Measurements from ENCODE around the gene AURKB.
A peak's percentile ranks its signal among the peaks of the same experiment; 100 is the strongest.
"Not testable (repeated sequence)": the region's sequence is repeated elsewhere in the genome, so short reads cannot be mapped to it uniquely, and the experiment has no call there.

The AURKB gene

DNA sequence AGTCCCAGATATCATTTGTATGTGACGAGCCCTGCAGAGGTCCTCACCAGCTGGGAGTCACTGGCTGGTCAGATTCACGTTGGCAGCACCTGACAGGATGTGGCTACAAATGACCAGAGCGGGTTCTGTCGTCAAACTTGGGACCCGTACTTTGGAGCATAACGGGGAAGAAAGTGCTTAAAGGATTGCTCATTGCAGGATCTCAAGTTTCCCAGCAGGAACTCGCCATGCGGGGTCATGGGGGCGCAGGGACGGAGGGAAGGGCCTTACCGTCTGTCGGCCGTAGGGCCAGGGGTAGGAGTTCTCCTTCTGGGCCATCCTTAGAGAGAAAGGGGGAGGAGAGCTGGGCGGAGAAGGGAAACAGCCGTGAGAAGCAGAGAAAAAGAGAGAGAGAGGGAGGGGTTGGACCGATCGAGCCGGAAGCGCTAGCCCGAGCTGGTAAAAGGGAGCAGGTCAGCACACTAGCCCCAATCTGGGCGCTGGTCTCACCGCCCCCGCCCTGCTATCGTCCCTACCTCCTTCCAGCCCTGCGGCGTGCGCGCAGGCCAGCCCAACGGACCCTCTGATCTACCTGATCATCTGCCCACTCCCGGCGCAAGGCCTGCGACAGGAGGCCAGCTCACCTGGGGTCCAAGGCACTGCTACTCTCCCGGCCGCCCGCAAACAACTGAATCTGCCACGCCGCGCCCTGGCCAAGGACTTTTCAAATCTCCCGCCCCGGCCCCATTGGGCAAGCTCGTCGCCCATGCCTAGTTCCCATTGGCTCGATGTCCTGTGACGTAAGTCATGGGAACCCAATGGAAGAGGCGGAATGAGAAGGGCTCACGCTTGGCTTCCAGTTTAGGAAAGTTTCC is at the start of gene AURKB:
TSS of gene AURKB (minus strand) at position 669 of the 854 bp plus-strand sequence. CDS start at position 318, 351 bp downstream.
- peak; percentile 93 for DNase-seq (ENCODE audit: low spot score)

DNA sequence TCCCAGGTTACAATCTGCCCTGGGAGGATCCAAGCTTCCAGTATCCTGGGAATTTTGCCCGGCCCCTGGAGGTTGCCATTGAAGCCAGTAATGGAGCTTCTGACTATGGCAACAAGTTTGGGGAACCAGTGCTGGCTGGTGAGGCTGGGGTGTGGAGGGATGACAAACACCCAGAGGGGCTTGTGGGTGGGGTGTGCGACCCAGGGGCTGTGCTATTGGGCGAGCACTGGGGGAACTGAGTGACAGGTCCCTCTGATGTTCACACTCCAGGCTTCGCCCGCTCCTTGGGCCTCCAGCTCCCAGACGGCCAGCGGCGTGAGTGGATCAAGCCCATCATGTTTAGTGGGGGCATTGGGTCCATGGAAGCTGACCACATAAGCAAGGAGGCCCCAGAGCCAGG is 47.4 kb upstream of the AURKB start:
- no peak for DNase-seq (ENCODE audit: low spot score)

DNA sequence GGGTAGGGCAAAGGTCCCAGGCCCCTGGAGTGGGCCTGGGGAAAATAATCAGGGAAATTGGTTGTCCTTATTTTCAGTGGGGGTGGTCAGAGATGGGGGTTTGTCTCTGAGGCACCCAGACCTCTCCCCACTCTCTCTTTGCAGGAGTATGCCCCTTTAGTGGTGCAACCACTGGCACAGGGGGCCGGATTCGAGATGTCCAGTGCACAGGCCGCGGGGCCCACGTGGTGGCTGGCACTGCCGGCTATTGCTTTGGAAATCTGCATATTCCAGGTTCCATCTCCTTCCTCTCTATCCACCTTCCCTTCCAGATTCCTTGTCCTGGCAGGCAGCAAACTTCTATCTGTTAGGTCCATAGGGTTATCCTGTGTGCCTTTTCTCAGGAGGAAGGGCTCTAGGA is 46.3 kb upstream of the AURKB start:
- no peak for DNase-seq (ENCODE audit: low spot score)

- DNase-seq (ENCODE audit: low spot score) = no peak
Measured at GRCh38 chr17:8256291-8256690, 45.9 kb upstream of the AURKB start.

GRCh38 chr17:8255499-8255898 is 45.1 kb upstream of the AURKB start:
- no peak for DNase-seq (ENCODE audit: low spot score)

DNA sequence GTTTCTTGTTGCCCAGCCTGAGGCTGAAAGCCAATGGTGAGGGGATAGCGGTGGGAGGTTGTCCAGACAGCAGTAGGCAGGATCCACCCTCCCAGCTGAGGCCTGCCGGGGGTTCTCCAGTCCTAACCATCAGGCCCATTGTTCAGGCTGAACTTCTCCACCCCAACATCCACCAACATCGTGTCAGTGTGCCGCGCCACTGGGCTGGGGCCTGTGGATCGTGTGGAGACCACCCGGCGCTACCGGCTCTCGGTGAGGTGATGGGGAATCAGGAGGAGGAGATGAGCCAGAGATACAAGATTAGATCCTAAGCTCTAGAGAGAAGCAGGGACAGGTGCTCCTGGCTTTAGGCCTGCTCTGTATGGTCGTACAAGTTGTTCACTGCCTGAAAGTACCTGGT is 44.5 kb upstream of the AURKB start:
- no peak for DNase-seq (ENCODE audit: low spot score)

DNA sequence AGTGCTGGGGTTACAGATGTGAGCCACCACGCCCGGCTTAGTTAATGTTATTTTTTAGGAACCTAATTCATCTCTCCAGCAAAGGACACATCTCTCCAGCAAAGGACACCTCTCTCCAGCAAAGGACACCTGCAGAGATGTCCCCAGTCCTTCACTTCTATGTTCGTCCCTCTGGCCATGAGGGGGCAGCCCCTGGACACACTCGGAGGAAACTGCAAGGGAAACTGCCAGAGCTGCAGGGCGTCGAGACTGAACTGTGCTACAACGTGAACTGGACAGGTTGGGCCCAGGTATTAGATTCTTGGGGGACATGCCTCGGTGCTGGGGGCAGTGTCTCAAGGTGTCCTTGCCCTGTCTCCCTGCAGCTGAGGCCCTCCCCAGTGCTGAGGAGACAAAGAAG is 43.4 kb upstream of the AURKB start:
- DNase-seq (ENCODE audit: low spot score) = no peak

GRCh38 chr17:8251411-8251810 is 41.0 kb upstream of the AURKB start:
- not testable (repeated sequence) for DNase-seq (ENCODE audit: low spot score)

GRCh38 chr17:8249621-8250500 is 39.5 kb upstream of the AURKB start:
- DNase-seq (ENCODE audit: low spot score) = no peak

DNA sequence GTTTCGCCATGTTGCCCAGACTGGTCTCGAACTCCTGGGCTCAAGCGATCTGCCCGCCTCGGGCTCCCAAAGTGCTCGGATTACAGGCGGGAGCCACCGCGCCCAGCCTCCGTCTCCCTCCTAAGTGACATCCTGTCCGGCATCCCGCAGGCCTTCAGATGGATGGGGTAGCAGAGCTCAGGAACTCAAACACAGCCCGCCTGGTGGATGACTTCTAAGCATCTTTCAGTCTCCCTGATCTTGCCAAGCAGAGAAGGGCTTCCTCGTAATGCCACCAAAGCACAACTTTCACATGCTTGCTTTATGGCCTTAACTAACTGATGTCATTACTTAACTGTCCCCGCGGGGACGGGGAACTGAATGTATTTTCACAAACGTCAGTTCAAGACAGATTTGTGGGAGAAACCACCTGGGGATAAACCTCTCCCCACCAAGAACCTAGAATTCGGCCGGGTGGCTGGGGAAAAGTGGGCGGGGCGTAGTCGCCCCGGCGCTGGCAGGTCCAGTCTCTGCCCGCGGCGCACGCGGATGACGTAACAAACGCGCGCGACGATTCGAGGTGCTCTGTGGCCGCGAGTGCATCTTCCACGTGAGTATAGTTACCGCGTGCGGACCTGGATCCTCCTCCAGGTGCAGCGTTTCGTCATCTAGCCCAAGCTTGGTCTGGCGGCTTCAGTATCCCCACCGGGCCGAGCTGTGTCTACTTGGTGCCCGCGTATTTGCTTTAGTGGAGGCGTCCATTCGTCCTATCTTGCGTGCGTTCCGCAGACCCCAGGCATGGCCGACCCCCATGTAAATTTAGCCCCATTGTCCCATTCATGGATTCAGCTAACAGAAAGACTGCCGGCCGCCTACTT is 38.6 kb upstream of the AURKB start, which contains the start of gene PFAS:
TSS of gene PFAS (plus strand) at position 539 of the 857 bp plus-strand sequence. CDS start 4,649 bp downstream, outside the sequence.
- DNase-seq (ENCODE audit: low spot score) = peak; percentile 91

GRCh38 chr17:8244768-8245167 is 34.4 kb upstream of the AURKB start:
- DNase-seq (ENCODE audit: low spot score) = no peak

DNA sequence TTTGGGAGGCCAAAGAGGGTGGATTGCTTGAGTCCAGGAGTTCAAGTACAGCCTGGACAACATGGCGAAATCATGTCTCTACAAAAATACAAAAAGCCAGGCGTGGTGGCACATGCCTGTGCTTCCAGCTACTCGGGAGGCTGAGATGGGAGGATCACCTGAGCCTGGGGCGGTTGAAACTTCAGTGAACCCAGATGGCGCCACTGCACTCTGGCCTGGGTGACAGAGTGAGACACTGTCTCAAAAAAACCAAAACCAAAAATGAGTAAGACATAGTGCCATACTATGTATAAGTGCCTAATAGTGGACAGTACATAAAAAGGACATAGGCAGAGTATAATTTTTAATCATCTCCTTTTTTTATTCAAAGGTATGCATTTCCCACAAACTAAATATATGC is 33.5 kb upstream of the AURKB start:
- no peak for DNase-seq (ENCODE audit: low spot score)

DNA sequence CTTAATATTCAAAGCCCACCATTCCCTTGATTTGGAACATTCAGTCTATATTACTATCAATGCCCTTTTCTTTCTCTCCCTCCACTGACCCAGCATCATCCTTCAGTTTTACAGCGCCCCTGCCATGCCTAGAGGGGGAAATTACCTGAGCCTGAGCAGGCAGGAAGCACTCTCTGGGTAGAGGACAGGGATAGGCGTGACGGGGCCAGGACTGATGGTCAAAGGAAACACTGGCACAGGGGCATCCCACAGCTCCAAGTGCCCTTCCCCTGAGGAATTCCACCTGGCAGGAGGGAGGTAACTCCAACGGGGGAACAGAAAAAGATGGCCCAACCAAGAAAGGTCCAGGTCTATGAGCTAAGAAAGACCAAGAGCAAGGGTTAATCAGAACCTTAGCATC is 27.5 kb upstream of the AURKB start:
- DNase-seq (ENCODE audit: low spot score) = no peak

DNA sequence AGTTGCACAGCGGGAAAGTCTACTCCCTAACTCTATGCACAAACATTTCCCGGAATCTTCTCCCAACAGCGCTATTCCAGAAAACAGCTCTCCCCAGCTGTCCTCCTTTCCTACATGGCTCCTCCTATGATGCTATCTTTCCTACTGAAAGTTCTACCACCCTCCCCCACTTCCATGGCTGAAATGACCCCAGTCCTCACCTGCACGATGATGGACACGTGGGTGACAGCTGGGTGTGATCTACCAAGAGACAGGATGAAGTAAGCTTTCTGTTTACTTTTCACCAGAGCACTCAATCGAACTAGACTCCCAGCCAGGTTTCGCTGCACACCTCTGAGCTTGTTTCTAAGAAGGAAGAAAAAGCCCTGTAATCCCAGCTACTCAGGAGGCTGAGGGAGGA is 26.8 kb upstream of the AURKB start:
- DNase-seq (ENCODE audit: low spot score) = no peak

- no peak for DNase-seq (ENCODE audit: low spot score)
Measured at GRCh38 chr17:8235676-8236075, 25.3 kb upstream of the AURKB start.

DNA sequence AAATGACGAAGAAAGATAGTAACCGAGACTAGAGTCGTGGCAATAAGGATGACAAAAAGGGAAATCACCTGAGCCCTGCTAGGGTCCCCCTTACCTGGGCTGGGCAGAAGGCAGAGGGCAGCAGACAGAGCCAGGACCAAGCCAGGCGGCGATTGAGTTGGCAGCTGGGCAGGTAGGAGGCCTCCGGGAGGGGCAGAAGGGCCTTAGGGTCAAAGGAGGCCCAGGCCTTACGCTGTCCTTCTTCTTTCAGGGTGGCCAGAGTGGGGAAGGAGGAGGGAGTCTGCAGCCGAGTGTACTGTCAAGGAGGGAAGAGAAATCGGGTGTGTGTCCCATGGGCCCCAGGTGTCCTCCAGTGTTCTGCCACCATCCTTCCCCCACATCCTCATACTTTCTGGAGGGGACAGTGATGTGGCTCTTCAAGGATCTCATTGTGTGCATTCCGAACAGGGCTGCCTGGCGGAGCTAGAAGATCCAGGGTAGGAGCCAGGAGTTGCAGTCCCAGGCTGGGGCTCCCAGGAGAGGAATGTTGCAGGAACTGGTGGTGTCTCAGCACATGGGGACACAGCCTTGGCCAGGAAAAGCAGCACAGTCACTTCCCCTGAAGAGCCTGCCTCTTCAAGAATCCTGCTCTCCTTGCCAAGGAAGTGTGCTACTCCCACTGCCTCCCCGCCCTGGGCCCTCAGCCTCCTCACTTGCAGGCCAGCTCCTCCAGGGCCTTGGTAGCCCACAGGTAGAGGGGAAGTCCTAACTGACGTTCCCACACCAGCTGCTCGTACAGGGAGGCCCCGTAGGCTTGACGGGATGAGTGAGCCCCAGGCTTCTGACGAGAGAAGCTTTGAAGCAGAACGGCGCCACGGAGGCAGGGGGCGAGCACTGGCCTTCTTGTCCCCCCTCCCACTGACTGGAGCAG is 24.2 kb upstream of the AURKB start:
- no peak for DNase-seq (ENCODE audit: low spot score)

- DNase-seq (ENCODE audit: low spot score) = no peak
Measured at GRCh38 chr17:8231701-8232100, 21.3 kb upstream of the AURKB start.

GRCh38 chr17:8227238-8227581 is 16.8 kb upstream of the AURKB start:
- DNase-seq (ENCODE audit: low spot score) = no peak

- peak; percentile 82 for DNase-seq (ENCODE audit: low spot score)
Measured at GRCh38 chr17:8226536-8227237, 16.3 kb upstream of the AURKB start.

- peak; percentile 68 for DNase-seq (ENCODE audit: low spot score)
Measured at GRCh38 chr17:8225813-8226535, 15.6 kb upstream of the AURKB start.
